NCI-H146 (cell line): ENCODE data around the gene NCAM2.
A peak's percentile ranks its signal among the peaks of the same experiment; 100 is the strongest.

Experiments
- DNase-seq: peaks from one replicate; lab custom pipeline; 2025; lab: John Stamatoyannopoulos, UW

The NCAM2 gene

DNA sequence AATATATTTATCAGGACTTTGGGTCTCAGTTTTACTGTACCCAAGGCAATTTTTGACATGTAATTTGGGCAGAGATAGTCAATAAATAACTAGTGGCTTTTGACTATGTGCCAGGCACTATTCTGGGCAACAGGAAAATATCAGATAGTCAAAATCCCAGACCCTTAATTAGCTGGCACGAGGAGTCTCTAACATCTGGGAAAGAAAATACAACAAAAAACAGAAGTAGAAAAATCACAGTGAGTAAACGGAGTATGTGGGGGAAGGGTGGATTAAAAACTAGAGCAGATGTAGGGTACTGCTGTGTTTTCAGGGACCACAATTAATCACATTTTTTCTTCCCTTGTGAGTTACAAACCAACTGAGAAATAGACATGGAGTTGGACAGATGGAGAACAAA, 217.8 kb downstream of the NCAM2 start:
- no peak for DNase-seq

DNA sequence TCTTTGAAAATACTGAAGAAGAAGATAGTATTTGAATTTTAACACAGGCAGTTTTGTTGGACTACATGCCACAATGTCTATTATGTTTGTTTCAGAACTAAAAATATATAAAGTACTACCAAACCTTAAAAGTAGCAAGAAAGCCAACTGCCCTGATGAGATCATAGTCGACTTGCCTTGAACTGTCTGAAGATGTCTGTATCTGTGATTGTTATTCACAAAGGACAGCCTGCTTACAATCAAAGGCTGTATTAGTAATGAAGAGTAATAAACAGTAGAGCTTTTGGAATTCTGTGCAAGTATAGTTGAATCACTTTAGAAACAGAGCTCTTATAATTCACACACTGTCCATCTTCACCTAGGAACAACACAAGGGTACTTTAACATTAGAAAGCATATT, 228.3 kb downstream of the NCAM2 start:
- DNase-seq, result no peak

DNA sequence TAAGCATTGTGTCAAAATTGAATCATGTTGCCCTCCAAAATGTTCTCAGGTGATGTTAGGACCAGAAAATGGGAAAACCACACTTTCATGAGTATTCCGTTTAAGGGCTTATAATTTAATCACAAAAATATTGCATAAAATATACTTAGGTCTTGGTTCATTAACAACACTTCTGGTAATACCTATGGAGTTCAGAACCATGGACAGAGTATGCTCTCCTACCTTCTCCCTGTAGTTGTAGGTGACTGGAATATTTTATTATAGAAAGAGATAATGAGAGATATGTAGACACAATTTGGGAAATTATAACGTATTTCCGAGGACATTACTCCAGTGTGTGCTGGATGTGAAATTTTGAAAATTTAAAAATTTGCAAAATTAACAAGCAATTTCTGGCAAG, 232.5 kb downstream of the NCAM2 start:
- DNase-seq, result no peak

DNA sequence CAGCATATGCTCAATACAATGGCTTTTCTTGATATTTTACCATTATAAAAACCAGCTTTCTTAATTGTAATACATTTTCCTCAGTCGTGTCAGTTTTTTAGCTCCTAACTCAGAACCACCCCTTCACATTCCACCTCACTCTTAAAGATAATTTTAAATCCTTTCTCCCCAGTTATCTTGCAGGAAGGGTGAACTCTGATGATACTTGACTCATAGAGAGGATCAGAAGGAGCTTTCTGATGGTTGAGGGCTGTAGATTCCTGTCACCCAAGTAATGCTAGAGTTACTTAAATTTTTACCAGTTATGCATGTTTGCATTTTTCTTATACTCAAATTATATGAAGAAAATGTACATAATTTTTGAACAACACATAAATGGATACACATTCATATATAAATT, 233.7 kb downstream of the NCAM2 start:
- no peak for DNase-seq

DNA sequence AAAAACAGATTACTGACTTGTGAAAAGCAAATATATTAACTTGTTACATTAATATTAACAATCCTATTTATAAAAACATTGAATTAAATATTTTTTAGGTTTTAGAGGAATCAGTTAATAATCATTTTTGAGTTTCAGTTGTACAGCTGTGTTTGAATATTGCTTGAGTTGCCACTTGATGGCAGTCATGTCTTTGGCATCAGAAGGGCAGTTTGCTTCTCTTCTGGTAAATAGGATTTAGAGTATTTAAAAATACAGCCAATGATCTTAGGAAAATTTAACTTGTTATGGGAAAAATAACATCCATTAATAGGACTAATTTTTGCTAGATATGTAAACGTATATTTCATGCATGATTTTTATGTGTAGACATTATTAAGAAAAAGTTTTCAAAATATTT, 234.1 kb downstream of the NCAM2 start:
- peak; percentile 31 for DNase-seq

DNA sequence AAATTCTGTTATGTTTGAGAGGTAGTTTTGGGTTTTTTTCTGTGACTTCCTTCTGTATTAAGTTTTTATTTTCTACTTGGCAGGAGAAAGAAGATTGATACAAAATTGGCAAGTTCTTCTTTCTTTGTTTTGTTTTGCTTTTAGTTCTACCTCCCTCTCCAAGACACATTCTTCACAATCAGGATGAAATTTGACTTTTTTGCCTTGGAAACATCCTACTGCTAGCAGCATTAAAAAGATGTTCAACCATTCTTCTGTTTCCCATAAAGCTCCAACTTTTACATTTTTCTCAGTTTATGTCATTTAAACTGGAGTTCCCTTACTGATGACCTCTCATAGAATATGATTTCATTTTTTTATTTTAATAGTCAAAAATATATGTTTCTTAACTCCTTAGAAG, 234.8 kb downstream of the NCAM2 start:
- DNase-seq, result no peak

DNA sequence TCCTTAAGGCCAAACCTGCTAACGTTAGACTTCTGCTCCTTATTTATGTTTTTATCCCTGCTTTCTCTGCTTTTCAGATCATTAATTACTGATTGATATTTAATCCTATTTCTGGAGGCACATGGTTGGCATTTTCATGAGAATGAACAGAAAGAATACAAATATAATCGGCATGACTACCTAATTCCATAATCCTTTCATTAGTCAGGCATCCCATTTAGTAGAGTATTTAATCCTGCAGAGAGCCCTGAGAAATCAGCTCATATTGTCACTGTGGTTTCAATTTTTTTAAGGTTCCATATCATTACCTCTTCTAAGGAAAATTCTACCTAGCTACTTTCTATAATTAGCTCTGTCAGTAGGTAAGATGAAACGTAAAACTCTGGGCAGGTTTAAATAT, 238.8 kb downstream of the NCAM2 start:
- no peak for DNase-seq

DNA sequence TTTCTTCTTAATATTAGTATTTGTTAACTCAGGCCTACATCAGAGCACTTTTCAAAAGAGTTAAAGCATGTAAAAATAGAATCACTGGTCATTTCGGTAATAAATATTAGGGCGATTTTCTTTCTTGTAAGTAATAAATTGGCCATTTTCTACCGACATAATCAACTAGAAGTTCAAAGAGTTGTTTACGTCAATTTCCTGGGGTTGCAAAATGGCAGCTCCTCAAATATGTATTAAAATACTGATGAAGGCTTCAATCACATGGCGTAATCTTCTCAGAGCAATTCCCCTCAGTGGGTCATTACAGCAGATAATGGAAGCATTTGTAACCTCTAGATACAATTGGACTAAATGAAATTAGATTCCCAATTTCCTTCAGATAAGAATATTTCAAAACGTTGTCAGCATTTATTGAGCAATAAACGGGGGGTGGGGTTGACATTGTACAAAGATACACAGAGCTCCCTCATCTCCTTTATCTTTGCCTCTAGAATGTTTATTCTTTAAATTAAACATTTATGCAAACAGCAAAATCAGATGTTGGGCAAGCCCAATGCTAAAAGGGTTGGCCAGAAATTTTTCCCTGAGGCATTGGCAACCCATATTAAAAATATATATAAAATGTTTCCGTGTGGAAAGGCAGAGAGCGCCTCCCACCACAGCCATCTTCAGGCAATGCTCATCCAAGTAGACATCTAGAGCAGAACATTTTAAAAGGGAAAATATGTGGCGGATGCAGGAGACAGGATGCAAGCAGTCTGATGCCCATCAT, 240.6 kb downstream of the NCAM2 start:
- DNase-seq, result peak; percentile 47

DNA sequence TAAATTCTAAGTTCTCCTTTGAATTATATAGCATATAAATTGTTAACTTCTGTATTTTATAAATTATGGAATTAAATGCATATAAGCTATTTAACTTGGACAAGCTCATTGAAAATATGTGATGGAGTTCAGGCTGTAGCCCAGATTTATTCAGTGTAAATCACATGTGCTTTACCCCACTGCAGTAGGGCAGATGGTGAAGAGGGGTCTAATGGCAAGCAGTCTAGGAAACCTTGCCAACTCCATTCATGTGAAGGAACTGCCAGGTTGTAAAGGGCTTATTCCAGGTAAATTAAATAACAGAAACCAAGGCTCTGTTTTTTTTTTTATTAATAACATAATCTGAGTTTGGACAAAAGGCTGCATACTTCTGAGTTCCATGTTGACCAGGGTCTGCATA, 243.2 kb downstream of the NCAM2 start:
- no peak for DNase-seq

DNA sequence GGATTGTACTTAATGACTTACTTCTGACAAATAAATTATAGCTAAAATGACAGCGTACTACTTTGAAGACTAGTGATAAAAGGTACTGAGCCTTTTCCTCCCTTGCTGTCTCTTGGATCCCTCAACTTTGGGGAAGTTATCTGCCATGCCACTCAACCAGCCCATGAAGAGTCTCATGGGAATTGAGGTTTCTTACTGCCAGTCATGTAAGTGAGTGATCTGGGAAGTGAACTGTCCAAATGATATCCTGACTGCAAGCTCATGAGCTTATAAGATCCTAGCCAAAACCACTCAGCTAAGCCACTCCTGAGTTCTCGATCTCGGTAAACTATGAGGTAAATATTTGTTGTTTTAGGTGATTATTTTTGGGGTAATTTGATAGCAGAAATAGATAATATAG, 247.8 kb downstream of the NCAM2 start:
- DNase-seq, result no peak

DNA sequence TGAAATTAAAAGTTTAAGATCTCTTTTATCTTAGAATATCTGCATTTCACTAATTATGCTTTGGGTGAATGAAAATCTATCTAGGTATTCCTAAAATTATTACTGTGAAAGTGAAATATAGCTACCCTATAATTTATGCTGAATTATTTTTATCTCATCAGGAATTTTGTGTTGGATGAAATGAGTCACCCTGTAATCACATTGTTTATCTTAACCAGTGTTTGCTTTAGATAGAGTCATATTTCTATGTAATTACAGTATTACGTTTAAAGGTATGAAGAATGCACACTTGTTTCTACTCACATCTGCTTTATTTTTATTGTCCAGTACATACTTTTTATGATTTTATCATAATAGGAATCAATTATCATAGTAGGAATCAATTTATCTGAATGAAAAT, 249.2 kb downstream of the NCAM2 start:
- peak; percentile 7 for DNase-seq

DNA sequence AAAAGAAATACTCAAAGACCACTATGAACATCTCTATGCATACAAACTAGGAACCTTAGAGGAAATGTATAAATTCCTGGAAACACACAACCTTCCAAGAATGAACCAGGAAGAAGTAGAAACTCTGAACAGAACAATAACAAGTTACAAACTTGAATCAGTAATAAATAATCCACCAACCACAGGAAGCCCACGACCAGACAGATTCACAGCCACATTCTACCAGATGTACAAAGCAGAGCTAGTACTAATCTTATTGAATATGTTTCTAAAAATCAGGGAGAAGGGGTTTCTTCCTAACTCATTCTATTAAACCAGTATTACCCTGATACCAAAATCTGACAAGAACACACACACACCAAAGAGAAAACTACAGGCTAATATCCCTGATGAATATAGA, 263.8 kb downstream of the NCAM2 start:
- no peak for DNase-seq

DNA sequence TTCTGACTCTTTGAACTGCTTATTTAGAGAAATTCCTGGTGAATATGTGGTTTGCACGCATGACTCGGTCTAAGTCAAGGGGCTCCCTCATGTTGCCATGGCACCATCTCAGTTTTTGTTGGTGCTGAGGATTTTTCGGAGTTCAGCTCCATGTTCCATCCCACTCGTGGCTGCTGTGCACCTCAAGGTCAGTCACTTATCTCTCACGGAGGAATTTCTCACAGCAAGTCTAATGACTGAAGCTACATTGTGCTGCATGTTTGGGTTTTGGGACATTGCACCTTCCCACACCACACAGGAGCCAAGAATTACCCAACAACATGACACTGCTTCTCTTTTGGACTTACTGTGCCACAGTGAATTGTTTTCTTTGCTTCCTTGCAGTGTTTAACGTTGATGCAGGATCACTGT, 269.9 kb downstream of the NCAM2 start:
- no peak for DNase-seq

DNA sequence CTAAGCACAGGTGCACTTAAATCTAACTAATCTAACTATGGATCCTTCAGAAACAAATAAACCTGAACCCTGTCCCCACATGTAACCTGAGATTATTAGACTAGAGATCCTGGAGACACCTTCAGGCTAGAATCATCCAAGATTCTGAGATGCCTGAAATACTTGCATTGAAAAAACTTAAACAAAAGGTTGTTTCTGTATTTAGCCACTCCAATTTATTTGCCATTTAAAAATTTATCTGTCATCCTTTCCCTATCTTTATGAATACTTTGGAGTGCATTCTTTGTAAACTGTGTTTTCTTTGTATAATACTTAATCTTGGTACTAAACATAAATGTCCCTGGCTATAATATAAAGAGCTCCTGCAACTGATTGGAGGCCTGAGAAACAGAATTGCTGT, 270.7 kb downstream of the NCAM2 start:
- no peak for DNase-seq

DNA sequence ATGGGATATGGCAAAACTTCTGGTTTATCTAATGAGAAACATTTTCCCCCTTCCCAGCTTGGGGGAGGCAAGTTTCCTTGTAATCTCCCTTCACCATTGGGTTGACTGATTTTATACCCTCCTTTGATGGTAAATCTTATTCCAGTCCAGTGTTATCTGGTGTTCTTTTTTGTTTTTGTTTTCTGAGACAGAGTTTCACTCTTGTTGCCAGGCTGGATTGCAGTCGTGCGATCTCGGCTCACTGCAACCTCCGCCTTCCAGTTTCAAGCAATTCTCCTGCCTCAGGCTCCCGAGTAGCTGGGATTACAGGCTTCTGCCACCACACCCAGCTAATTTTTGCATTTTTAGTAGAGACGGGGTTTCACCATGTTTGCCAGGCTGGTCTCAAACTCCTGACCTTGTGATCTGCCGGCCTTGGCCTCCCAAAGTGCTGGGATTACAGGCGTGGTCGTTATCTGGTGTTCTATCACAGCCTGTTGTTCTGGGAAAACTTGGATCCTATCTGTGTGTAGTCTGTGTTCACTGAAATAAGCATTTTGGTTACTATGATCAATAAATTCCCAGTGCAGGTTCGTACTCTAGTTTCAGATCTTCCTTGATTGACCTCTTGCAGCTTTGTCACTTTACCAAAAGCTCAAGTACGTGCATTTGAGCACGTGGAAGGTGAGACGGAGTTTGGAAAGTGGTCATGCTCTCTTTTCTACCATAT, 281.1 kb downstream of the NCAM2 start:
- DNase-seq, result no peak

DNA sequence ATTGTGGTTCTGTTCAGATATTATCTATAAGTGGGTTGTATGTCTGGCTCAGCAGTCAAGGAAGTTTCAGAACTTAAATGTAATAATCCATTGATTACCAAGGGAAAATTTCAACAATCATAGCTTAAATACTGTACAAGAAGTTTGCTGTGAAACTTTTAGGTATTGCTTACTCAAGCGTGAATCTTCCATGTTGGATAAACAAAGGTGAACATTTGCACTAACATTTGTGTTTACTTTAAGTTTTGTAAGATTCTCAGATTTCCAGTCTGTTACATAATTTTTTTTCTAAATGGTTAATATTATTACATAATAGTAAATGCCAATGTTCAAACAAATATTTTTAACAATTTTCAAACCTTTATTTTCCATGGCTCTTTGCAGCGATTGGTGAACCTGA, 285.6 kb downstream of the NCAM2 start:
- no peak for DNase-seq

DNA sequence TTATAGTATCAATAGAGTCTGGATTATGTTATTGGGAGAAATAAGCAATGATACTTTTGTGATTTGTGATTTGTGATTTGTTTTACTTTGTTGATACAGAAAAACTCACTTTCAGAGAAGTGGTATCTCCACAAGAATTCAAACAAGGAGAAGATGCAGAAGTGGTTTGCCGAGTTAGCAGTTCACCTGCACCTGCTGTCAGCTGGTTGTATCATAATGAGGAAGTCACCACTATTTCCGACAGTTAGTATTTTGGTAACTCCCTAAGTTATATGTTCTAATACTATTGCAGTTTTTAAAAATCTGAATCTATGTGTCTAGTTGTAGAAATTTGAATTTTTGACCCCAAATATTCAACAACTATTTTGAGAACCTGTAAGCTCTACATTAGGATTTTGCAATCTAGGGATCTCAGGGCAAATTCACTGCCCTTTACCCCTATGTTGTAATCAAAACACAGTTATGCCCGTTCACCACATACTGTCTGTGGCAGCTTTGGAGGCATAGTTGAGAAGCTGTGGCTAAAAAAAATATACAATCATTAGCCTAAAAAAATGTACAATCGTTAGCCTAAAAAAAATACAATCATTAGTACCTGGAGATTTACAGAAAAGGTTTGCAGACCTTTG, 288.1 kb downstream of the NCAM2 start:
- DNase-seq, result no peak

DNA sequence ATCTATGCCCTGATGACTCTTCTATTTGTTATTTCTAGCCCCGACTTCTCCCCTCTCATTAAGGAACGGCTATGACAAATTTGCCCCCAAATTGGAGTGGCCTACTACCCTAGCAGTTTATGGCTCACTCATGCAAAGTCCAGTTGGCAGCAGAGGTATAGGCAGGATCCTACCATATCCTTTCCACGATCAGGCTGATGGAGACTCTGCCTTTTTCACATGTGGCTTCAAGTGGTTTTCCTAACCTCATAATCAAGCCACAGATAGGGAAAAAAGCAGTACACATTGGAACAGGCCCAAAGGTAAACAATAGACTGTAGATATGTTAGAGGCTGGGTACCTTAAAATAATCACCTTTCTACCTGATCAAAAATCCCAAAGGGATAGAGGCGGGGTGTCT, 292.5 kb downstream of the NCAM2 start:
- no peak for DNase-seq

DNA sequence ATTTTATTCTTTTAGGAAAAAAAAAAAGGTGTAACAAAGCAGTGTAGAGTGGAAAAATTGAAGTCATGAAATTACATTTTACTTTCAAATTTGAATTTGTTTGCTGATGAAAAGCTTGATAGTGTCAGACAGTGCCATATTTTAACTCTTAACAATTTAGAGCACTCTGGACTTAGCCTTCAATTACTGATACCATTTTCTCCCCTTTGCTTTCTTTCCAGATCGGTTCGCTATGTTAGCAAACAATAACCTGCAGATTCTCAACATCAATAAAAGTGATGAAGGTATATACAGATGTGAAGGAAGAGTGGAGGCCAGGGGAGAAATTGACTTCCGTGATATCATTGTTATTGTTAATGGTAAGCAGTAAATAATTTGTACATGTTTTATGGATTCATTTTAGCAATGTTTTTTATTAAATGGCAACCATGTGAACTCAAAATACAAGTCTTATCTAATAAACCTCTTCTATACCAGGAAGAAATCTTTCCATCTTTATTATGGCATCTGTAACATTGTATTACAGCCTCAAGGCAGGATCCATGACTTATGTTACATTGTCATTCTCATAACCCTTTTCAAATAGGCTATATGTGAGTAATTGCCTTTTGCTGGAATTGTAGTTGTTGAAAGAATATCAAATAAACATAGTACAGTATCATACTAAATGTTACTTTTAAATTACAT, 293.8 kb downstream of the NCAM2 start:
- no peak for DNase-seq

DNA sequence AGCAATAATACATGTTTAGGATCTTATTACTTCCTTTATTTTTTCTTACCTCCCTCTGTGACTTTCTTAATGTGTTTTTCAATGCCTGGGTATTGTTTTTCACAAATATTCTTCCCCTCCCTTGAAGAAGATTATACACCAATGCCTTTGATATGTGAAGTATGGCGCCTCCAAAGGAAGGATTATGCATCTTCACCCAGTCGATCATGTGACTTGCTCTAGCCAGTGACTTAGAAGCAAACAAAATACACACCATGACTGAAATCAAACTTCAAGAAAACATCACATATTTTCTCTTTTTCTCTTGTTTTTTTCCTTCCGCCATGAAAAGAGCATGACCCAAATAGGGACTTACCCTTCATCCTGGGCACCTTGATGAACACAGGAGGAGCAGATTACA, 297.1 kb downstream of the NCAM2 start:
- DNase-seq, result no peak

DNA sequence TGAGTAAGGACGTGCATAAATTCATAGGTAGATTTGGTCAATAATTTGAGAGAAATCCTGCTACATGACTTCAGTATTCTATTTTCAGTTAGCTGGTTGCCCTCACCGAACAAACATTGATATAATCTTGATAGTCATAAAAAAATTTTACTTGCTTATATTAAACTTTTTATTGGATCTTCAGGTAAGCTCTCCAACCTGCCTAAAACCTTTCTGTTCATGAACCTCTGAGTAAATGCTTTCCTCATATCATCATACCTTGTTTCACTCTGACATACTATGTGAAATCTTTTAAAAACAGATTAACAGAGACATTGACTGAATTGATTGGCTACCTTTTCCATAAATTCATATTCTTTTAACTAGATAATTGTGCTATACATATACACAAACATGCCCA, 299.0 kb downstream of the NCAM2 start:
- DNase-seq, result no peak

DNA sequence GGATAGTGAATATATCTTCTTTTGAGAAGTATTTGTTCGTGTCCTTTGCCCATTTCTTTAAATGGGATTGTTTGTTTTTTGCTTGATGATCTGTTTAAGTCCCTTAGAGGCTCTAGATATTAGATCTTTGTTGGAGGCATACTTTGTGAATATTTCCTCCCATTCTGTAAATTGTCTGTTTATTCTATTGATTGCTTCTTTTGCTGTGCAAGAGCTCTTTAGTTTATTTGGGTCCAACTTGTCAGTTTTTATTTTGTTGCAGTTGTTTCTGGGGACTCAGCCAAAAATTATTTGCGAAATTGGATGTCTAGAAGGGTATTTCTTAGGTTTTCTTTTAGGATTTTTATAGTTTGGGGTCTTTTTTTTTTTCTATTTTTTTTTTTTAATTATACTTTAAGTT, 302.8 kb downstream of the NCAM2 start:
- DNase-seq, result no peak

DNA sequence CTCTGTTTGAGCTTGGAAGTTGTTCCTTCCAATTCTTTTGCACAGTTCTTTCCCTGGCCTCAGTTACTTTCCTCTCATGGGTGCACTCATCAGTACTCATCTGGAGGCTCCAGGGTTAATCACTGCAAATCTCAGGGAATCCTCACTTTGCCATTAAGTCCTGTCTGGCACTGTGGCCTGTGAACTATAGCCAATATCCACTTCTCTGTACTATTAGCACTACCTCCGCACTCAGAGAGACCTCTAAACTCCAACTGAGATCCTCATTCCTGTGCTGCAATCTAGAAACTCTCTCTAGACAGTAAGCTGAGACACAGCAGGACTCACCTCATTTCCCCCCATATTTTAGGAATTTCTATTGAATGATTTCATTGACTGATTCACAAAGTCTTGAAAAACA, 311.3 kb downstream of the NCAM2 start:
- DNase-seq, result no peak
